HG02840 (cell line): ENCODE results near the gene KIAA0040.

ENCODE experiments used
- ATAC-seq: cut with Tn5 transposase; IDR thresholded peaks from one replicate; pipeline ENCODE4 v1.9.1; 2021; ENCODE audit warnings: mild to moderate bottlenecking, moderate library complexity, moderate number of reproducible peaks; ENCODE audit not compliant: unreplicated experiment, low FRiP score

KIAA0040 gene

DNA sequence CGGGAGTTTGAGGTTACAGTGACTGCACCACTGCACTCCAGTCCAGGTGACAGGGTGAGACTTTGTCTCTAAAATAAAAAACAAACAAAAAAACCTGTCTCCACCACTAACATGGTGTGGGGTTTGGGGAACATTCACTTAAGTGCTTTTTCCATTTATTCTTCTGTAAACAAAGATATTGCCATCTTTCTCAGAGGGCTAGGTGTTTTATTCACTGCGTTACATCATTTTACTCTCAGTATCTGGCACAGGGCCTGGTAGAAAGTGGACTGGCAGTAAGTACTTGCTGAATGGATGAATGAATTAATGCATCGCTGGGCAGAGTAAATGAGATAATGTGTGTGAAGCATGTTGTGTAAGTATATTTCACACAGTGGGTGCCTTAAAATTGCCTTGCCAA, 20.1 kb downstream of the KIAA0040 start:
- no peak for ATAC-seq

DNA sequence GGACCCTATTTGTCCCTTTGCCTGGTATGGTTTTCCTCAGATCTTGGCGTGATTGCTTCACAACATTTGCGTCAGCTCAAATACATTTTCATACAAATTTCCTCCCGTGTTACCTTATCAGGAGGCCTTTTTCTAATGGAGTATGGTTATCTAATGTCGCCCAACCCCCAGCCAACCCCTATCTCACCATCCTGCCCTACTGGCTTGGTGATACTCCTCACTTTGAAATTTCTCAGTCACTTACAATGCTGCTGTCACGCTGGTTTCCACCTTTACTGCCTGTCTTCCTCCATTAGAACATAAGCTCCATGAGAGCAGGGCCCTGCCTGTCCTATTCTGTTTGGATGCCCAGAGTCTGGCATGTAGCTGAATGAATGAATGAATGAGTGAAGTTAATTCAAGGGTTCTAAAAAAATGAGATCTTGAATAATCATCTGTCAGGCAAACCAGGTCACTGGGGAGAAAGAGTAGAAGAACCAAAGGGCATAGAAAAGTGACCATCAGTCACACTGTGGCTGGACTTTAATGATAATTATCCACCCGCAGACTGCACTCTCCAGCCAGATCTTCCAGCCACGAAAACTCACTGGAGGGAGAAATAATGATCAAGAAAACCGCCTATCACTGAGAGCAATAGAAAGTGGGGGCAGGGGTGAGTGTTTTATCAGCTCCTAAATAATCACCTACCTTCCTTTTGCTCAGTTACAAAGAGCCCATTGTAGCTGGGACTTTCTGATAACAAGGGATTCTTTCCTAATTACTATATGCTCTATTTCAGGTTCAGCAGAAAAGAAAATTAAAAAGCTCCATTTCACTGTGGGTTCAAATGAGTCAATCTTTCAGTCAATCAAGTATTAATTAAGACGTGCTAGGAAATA, 21.3 kb downstream of the KIAA0040 start:
- no peak for ATAC-seq

DNA sequence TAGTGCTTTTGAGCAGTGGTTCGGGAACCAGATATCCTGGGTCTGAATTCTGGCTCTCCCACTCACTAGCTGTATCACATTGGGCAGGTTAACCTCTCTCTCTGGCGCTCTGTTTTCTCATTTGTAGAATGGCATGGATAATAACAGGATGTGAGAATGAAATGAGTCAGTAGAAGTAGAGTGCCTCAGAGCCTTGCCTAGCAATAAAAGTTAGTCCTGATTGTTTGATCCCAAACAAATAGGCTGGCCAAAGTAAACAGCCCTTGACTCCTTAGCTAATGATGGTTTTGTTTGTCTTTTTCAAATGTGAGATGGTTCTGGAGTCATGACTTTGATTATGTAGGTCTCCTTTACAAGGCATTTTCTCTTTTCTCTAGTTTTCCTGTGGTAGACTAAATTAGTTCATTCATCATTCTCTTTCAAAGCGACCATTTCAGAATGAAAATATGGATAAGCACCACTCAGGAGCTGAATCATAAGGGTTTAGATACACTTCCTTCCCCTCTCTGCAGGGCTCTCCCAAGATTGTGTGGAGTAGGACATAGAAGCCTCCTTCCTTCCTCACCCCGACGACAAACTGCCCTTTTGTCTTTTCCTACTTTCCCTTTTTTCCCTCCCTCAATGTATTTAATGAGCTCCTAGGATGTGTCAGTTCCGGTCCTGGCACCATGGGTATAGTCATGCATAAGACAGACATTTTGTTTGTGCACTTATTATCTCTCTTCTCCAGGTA, 23.1 kb downstream of the KIAA0040 start:
- ATAC-seq, result no peak

- ATAC-seq, result no peak
Measured at GRCh38 chr1:175168782-175169181, 23.8 kb downstream of the KIAA0040 start.

DNA sequence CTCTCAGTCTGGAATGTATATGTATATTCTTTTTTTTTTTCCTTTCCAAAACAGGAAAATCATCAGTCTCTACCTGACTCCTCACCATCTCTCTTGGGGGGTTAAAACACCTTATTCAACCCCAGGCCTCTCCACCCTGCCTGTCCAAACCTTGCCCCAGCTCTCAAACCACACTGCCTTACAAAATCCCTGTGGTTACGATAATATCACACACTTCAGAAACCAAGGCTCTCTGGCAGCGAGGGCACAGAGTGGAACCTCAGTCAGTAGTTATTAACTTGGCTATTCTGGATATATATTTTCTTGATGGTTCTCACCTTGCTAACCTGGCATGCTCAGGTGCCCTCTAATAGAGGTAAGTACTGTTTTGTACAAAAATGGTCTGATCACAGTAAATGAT, 24.7 kb downstream of the KIAA0040 start:
- ATAC-seq, result no peak

- no peak for ATAC-seq
Measured at GRCh38 chr1:175166746-175167145, 25.8 kb downstream of the KIAA0040 start.

DNA sequence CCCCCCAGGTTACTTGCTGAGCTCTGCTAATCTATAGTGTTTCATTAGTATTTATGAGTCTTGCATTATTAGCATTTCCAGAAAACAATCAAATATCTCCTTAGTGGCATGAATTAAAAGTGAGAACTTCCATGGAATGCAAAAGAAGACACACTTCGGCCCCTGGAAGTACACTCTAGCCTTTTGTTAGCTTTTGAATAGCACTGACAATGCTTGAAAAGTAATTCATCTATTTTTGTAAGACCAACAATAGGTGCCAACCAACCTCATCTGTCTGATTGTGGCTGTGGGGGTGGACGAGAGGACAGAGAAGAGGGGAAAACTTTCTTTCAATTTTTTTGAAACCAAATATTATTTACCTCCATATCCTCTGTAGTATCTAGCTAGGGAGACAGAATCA, 27.8 kb downstream of the KIAA0040 start:
- no peak for ATAC-seq

DNA sequence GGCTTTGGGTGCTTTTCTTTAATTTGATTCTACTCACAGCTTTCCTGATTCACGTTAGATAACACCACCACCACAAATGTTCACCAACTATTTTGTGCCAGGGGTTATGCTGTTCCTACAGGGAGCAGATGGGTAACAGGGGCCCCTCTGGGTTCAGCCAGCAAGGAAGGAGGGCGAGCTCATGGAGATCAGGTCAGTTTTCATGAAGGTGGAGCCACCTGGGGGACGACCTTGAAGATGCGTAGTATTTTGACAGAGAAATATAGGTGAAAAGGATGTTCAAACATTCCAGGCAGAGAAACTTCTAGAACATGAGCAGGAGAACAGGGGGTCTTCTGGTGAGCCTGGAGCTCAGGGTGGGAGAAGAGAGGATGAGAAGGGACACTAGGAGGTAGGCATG, 28.9 kb downstream of the KIAA0040 start:
- no peak for ATAC-seq

DNA sequence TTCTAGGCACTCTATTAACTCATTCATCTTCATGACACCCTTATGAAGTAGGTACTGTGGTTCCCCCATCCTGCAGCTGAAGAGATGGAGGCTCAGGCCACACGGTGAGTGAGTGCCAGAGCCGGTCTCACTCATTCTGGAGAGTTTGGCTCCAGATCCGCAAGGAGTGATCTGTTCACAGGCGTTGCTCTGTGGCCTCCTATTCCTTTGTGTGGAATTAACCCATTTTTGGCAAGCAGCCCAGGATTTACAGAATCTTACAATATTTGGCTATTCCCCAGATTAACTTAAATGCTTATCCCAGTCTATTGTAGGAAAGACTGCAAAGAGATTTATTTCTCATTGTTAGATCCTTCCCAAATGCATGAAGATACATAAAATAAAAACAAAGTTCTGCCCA, 29.6 kb downstream of the KIAA0040 start:
- ATAC-seq, result no peak

DNA sequence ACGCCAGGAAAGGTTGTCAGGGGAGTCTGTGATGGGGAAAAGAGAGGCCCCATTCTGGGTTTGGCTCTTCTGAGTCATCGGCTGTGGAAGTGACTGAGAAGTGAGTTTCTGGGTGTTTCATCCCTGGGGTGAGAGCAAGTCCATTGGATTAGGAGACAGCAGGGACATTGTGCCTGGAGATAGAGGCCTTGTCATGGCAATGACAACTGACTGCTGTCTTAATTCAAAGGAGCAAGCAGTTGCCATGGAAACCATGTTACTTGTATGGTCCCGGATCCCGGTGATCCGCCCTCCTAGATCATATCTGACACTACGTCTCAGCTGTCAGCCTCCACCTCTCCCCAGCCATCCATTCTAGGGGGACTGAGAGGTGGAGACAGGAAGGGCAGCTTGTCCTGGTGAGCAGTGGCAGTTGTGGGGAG, 34.4 kb downstream of the KIAA0040 start:
- ATAC-seq, result no peak

DNA sequence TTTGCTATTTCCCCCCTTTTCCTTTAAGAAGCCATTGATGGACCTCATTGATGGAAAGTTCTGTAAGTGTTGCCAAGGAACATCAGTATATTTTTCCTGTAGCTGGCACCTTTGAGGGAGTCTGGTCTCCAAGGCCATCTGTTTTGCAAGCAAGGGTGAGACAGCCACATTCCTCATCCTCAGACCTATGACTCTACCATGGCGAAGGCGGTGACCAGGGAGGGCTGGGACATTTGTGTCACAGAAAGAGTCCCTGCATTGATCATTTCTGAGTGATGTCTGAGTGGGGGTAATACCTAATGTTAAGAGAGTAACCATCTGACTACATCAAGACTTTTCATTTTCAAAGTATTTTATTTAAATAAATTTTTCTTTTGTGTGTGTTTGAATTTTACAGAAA, 35.4 kb downstream of the KIAA0040 start:
- no peak for ATAC-seq

DNA sequence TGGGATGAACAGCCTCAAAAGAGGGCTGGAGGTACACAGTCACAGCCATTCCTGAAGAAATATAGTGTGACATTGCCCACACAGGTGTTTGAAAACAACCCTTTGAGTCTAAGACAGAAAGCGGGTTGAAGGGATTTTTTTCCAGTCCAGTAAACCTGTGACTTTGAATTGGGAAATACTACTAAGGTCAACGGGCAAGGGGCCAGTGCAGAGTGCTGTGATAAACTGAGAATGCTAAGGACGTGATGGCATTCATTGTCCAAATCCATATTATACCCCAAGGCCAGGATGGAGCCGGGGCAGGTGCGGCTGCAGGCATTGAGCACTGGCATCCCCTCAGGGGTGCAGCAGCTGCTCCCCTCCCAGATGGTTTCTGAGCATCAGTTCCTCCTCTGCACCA, 36.6 kb downstream of the KIAA0040 start:
- ATAC-seq, result no peak

- ATAC-seq, result no peak
Measured at GRCh38 chr1:175155473-175155856, 37.1 kb downstream of the KIAA0040 start.

- no peak for ATAC-seq
Measured at GRCh38 chr1:175154629-175155472, 37.7 kb downstream of the KIAA0040 start.

DNA sequence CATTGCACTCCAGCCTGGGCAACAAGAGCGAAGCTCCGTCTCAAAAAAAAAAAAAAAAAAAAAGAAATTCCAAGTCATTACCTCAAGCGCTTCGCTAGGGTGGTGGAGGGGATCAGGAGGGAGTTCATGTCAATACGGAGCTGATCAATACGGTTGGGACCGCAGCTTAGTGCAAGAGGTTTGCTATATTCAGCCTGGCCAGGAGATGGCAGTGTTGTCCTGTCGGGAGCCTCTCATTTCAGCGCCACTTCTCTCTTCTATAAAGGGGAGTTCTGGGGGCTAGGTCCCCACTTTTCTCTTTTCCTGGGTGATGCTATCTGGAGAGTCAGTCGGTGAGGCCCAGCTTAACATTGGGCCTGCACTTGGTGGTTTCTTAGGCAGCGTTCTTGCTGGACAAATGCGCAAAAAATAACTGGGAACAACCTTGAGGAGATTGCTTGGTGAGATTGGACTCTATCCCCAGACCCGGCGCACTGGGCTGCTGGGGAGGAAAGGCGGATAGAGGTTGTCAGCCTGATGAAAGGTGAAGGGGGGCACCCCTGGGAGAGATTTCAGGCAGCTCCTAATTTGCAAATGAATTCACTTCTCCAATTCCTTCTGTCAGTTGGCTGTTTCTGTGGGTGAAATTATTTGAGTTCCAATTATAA, 40.4 kb downstream of the KIAA0040 start:
- ATAC-seq, result no peak

DNA sequence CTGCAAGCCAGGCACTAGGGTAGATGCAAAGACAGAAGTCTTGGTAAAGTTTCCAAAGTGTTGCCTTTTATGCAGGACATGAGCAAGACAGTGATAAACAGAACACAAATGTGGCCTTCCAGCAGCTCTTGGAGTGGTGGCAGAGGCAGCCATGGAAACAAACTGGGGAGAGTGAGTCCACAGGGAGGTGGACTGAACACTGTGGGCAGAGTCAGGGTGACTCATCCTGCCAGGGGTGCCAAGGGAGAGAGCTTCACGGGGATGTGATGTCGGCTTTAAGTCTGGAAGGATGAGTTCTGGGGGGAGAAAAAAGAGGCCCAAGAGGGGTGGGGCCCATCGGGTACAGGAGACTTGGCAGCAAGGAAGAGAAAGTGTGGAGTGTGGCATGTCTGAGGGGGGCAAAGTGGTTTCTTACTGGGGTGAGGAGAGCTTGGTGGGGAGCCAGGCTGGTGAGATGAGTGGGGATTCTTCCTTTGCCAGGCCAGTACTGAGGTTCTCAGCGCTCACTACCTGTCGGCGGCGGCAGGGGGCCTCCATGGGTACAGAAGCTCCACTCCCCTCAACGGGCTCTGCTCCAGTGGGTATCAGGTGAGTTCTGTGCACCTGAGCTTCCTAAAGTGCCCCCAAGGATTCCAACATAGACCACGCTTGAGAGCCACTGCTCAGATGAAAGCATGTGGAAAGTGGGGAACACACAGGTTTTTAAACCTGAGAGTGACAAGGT, 41.8 kb downstream of the KIAA0040 start:
- no peak for ATAC-seq

- no peak for ATAC-seq
Measured at GRCh38 chr1:175148068-175148467, 44.5 kb downstream of the KIAA0040 start.

DNA sequence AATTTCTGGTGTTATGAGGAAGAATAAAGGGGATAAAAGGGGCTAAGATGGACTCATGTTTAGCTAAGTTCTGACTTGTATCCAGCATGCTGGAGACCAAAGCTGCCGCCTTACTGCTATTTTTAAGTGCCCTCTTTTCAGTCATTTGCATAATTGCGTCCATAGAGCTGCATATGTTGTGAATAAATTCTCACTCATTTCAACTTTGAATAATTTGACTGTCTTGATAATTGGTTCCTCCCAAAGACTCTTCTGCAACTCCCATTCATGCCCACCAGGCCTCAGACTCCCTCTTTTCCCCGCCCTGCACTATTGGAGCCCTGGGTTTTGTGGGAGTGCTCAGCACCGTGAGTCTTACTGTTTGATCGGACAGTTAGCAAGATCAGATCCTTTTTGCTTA, 45.0 kb downstream of the KIAA0040 start:
- no peak for ATAC-seq

DNA sequence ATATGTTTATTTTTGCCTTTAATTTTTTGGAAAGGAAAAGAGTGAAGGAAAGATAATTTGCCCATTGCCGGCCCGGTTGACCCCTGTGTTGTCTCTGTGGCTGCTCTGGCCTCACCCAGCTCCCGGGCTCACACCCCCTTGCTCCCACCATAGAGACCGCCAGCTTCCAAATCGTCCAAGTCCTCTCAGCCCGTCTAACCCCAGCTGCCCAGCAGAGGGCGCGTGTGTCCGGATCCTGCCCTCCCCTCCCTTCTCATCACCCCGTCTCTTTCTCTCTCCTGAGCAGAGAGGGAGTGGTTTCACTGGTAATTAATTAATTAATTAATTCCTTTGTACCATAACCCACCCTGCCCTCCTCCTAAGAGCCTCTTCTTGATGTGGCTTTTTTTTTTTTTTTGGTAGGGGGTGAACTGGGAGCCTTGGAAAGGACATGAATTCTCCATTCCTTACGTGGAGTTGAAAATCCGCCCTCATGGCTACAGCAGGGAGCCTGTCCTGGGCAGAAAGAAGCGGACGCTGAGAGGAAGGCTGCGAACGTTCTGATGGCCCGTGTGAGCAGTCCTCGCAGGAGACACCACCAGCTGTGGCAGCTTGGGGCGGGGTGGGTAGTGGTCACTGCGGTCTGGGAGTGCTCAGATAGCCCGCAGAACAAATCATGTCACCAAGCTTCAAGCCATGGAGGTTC, 45.9 kb downstream of the KIAA0040 start:
- no peak for ATAC-seq
